ENCODE measurements around the gene MBD6. TPM values are rescaled to one million over a fixed set of nuclear protein-coding genes. Genes with fewer than 3 reads are reported as not detected.

The MBD6 gene
- 34.5 TPM for total RNA-seq
- long read RNA-seq, partial matches to known transcripts: 1 of 1 reads
- long read RNA-seq, other reads (novel, unspliced or antisense): 0 of 1 reads

DNA sequence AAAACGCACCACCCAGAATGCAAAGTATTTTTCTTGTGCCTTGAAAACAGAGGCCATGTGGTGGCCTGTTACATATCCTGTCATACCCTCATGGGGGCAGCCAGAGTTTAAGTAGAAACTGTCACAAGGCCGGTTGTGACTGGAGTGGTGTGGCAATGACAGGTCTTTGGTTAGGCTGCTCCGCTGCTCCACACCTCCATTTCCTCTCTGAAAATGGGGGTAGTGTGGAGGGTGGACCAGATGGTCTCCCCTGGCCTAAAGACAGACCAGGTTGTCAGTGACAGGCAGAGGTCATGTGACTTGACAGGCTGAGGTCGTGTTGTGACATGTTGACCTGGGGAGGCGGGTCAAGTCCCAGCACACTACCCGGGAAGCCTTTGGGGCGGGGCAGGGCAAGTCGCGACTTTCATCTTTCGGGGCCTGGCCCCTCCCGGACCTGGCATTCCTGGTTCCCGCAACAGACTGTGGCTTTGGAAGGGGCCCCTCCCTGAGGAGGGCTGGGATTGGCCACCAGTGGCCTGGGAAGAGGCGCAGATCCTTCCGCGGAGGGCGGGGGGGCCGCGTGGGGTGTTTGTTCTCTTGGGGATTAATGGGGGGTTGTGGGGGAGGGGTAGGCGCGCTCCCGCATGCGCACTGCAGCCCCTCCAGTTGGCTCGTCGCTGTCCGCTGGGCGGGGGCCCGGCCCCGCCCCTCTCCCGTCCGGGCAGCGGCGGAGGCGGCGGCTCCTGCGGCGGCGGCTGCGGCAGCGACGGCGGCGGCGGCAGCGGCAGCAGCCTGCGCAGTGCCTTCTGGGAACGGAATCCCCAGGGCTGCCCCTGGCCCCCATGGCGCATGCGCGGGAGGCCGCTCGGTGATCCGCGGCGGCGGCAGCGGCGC lies at the start of gene MBD6:
MBD6 (plus strand) TSS at position 814 of the 876 bp plus-strand sequence. CDS start 1,480 bp downstream, outside the sequence.
- peak; percentile 35 for ATAC-seq
- DNase-seq (ENCODE audit: missing footprints): peak; percentile 94
- intact Hi-C loops (cut with DNase I): loop anchor here (2.0 to 5.0 kb wide), 2 partner anchors 25 to 90 kb away; partner anchors contain the start of genes ARHGEF25 and DCTN2

- intact Hi-C loops (cut with DNase I): no loop called here
- no peak for ATAC-seq
These were observed 49.2 kb upstream of the MBD6 start for GRCh38 chr12:57473392-57473791.

GRCh38 chr12:57473886-57474285 lies 48.7 kb upstream of the MBD6 start:
- intact Hi-C loops (cut with DNase I): no loop called here
- ATAC-seq (no peak), DNase-seq (ENCODE audit: missing footprints) (no peak)

More at GRCh38 chr12:57473392-57473791, 49.2 kb upstream of the MBD6 start:
- no peak for DNase-seq (ENCODE audit: missing footprints)

- DNase-seq (ENCODE audit: missing footprints): no peak
- intact Hi-C loops (cut with DNase I): no loop called here
- no peak for ATAC-seq
These were observed 48.2 kb upstream of the MBD6 start for GRCh38 chr12:57474430-57474829.

DNA sequence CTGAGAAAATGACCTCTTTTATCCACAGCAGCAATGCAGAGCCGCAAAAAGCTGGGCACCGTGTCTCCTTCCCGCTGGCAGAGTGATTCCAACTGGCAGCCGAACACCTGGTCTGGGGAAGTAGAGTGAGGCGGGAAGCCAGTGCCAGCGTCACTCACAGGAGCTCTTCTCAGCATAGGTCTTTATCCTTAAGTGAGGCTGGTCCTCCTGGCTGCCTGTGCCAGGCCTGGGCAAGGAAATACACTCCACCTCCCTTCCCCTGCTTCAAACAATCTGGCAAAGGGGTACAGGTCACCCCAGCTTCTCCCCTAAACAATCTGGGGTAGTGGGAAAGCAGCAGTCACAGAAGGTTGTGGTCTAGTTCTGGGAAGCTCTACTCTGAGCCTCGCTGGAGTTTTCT lies 47.8 kb upstream of the MBD6 start:
- ATAC-seq: no peak
- no peak for DNase-seq (ENCODE audit: missing footprints)
- intact Hi-C loops (cut with DNase I): no loop called here

DNA sequence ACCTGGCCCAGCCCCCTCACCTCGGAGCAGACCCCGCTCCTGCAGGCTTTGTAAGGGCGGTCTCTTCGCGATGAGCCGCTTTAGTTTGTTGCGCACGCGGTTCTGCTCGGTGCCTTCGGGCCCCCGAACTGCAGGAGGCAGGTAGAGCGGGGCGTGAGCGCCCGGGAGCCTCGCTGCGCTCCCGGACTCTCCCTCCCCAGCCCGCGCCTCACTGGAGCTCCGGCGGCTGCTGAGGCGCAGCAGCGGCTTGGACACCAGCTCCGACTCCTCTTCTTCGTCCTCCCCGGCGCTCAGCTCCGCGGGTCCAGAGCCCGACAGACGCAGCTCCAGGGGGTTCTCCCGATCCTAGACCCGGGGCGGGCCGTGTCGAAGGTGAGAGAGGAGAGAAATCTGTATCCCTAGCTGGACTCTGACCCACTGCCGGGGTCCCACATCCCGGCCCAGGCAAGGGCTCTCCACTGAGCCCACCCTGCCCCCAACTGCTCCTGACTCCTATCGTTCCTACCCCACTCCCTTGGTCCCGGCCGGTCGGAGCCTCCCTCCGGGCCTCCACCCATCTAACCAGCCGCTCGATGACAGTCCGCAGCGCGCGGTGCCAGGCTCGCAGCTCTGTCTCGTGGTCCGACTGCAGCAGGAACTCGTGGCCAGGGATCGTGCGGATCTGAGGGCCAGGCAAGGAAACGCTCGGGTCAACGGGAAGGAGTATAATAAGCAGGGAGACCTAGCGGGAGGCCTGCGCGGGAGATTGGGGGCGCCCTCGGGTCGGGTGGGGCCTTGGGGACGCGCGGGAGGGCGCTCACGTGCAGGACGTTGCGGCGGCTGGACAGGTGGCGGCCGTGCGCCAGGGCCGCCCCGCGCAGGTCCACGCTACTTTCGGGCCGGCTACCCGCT lies 47.1 kb upstream of the MBD6 start:
- intact Hi-C loops (cut with DNase I): no loop called here
- ATAC-seq (no peak), DNase-seq (ENCODE audit: missing footprints) (no peak)

GRCh38 chr12:57476162-57476992 lies 46.2 kb upstream of the MBD6 start:
- ATAC-seq: peak; percentile 12
- peak; percentile 85 for DNase-seq (ENCODE audit: missing footprints)
- intact Hi-C loops (cut with DNase I): no loop called here

DNA sequence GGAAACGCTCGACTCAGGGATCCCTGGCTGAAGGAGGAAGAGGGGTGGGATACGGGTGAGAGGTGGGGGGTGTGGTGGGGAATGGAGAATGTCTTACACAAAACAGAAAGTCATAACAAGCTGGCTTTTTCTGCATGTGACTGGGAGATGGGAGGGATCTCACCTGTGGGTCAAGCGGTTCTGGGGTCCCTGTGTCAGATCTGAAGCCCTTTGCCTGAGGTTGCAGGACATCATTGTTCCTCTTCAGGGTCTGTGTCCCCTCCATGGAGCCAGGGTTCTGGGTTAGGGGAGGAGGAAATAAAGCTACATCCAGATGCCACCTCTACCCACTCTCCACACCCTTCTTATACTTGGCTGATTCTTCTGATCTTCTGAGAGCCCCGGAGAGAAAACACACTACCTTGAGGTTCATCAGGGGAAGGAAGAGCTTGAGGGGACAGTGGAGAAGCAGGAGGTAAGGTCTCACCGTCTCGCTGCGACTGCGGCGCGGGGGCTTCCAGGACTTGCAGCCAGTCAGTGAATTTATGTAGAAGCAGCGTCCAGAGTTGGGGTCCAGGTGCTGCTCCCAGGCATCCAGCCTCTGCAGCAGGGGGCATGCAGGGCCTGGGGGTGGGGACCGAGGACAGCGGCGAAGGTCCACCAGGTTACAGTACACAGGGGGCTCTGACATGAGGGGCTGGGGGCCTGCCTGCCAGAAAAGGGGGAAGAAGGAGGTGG lies 45.5 kb upstream of the MBD6 start:
- DNase-seq (ENCODE audit: missing footprints): no peak
- intact Hi-C loops (cut with DNase I): no loop called here

DNA sequence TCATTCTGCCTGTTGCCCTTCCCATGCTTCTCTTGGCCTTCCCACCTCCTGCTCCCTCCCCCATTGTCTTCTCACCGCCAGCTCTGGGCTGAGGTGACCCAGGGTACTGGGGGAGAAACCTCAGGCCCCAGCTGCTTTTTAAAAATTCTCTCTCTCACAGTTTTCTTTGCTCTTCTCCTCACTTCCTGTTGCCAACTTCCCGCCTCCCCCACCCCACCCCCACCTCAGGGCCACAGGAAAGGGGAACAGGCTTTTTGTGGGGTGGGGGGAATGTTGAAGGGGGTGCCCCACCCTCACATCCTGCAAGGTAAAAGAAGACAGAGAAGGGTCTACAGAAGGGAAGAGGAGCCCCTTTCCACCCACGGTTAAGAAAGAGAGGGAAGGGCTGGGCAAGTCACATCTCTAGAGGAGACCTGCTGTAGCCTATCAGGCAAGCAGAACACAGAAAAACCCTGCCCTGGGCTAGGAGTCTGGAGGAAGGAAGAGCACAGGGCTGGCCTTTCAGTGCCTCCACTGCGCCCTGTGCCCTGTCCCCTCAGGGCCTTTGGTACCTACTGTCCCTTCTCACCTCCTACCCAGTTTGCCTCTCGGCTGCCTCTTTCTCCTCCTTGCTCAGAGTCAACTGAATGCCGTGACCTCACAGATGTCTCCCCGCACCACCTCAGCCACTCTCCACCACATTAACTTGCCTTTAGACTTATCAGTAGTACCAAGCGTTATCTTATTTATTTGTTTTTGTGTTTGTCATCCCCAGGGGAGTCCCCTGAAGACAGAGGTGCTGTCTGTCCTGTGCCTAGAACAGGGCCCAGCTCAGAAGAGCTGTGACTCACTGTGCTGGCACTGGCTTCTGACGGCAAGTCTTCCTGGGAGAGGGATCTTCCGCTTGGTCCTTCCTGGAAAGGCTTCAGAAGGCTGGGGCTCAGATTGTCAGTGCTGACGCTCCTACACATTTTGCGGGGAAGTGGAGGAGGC lies 44.6 kb upstream of the MBD6 start:
- intact Hi-C loops (cut with DNase I): no loop called here
- ATAC-seq (peak; percentile 40), DNase-seq (ENCODE audit: missing footprints) (no peak)

More for the DNA sequence above, 45.5 kb upstream of the MBD6 start:
- no peak for ATAC-seq

DNA sequence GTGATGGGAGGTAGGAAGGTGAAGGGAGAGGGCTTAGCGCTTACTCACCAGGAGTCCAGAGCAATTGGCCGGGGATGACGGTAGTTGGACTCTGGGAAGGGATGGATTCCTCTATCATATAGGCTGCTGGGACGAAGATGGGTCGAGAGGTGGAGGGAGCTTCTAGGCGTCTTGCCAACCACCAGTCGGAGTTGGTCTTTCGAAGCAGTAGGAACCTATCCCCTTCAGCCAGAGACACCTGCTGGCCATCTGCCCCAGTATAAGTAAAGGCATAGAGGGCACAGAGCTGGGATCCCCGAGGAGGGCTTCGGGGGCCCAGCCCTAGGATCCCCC lies 43.6 kb upstream of the MBD6 start:
- intact Hi-C loops (cut with DNase I): no loop called here
- DNase-seq (ENCODE audit: missing footprints): no peak
- no peak for ATAC-seq

GRCh38 chr12:57479376-57480115 lies 43.1 kb upstream of the MBD6 start, which contains the start of gene ARHGAP9:
Gene ARHGAP9 (minus strand): TSS chr12:57479866. CDS start chr12:57479406, 460 bp downstream.
- no peak for DNase-seq (ENCODE audit: missing footprints)
- intact Hi-C loops (cut with DNase I): no loop called here
- ATAC-seq: no peak

- intact Hi-C loops (cut with DNase I): no loop called here
These were observed 41.0 kb upstream of the MBD6 start for GRCh38 chr12:57481671-57482070.

GRCh38 chr12:57483466-57483865 lies 39.2 kb upstream of the MBD6 start:
- intact Hi-C loops (cut with DNase I): no loop called here
- DNase-seq (ENCODE audit: missing footprints): no peak
- ATAC-seq: no peak

More at GRCh38 chr12:57481671-57482070, 41.0 kb upstream of the MBD6 start:
- no peak for DNase-seq (ENCODE audit: missing footprints)
- no peak for ATAC-seq

DNA sequence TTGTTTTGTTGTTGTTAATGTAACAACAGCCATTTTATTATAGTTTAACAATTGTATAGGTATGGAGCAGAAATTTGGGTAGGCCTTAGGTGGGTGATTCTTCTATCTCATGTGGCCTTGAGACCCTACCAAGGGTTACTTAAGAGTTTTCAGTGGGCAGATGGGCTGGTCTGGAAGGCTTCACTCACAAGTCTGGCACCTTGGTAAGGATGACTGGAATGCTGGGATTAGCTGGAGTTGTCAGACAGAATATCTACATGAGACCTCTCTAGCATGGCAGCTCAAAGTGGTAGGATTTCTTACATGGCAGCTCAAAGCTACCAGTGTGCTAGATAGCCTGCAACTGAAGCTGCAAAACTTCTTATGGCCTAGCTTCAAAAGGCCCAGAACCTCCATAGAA lies 36.9 kb upstream of the MBD6 start:
- ATAC-seq: no peak
- intact Hi-C loops (cut with DNase I): loop anchor here (5.0 kb wide), 1 partner anchor 62 kb away; the partner anchor contains the start of gene DCTN2
- no peak for DNase-seq (ENCODE audit: missing footprints)

DNA sequence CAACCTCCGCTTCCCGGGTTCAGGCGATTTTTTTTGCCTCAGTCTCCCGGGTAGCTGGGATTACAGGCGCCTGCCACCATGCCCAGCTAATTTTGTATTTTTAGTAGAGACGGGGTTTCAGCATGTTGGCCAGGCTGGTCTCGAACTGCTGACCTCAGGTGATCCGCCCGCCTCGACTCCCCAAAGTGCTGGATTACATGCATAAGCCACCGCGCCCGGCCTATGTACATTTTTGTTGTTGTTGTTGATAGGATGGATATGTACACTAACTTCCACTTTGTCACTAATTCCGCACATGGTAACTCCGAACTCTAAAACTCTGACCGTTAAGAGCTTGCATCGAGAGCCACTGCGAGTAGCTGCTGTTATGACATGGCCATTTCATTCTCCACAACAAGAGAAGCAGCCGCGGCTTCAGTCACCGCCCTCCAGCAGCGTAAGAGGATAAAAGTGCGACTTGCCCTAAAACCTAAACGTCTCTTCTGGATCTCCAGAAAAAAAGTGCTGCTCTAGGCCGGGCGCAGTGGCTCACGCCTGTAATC lies 35.5 kb upstream of the MBD6 start:
- no peak for DNase-seq (ENCODE audit: missing footprints)
- intact Hi-C loops (cut with DNase I): loop anchor here (5.0 kb wide), 1 partner anchor 60 kb away; the partner anchor contains the start of gene DCTN2
- ATAC-seq: no peak
